Erythroblast (primary cell): ENCODE results near the gene FARP1.

ENCODE experiments used
- GATA1 ChIP-seq: IDR thresholded peaks from 2 replicates; pipeline ENCODE4 v1.6.1; 2011; ENCODE audit warnings: low read depth, mild to moderate bottlenecking, control low read depth, low read length, moderate library complexity
- POLR2A ChIP-seq: IDR thresholded peaks from 2 replicates; pipeline ENCODE4 v1.6.1; 2011; ENCODE audit warnings: mild to moderate bottlenecking, low read length

DNA sequence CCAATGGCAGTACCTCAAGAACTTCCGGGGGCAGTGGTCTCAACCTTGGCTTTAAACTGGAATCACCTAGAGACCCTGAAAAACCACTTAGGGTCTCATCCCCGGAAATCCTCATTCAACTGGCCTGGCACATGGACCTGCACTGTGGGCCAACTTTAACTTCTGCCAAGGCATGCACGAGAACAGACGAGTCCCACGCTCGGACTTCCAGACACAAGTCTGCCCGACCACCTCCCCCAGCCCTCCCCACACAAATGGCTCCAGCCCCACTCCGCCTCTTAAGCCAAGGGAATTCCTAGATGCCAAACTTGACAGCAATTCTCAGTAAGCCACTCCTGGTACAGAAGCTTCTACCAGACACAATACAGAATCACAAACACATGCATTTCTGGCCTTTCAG is 320.1 kb downstream of the FARP1 start:
- no peak for TF ChIP-seq POLR2A
- no peak for TF ChIP-seq GATA1
